GM12878 (cell line): ENCODE results near the gene NTRK1. TPM values are rescaled to one million over a fixed set of nuclear protein-coding genes. Genes with fewer than 3 reads are reported as not detected.

Experiments used
- ATAC-seq: fragments of 200-7000 bp; cut with Tn5 transposase; 3 replicates; pipeline ENCODE4 v1.9.1; 2020; ENCODE audit warnings: mild to moderate bottlenecking, moderate library complexity
- BruUV-seq: library from RNA; stranded (reverse); fragments of 400-500 nt; replicated peaks from 2 replicates; lab custom pipeline; 2021; lab: Mats Ljungman, UMichigan
- CTCF ChIA-PET: fragments of 300-600 bp; sonication (Branson Sonifier 250); formaldehyde crosslinking; extraction: SDS; loops from one replicate; lab custom pipeline; 2021; ENCODE audit warnings: inconsistent platforms; lab: Yijun Ruan, JAX
- POLR2A ChIA-PET: fragments of 350-600 bp; formaldehyde crosslinking; extraction: SDS; loops from one replicate; lab custom pipeline; 2021; ENCODE audit warnings: inconsistent platforms; lab: Charles Lee
- RAD21 ChIA-PET: fragments of 300-600 bp; sonication (Branson Sonifier 250); formaldehyde crosslinking; loops from one replicate; lab custom pipeline; 2023; ENCODE audit warnings: antibody characterized with exemption; ENCODE audit not compliant: unreplicated experiment; lab: Charles Lee
- SMC1A ChIA-PET: fragments of 300-600 bp; sonication (Branson Sonifier 250); formaldehyde crosslinking; loops from one replicate; lab custom pipeline; 2023; ENCODE audit not compliant: unreplicated experiment, uncharacterized antibody; lab: Charles Lee
- DNase-seq: peaks from one replicate; pipeline ENCODE4 v3.0.0-alpha.2; 2011; ENCODE audit warnings: low read depth, low spot score
- FAIRE-seq: peaks from 3 replicates; lab custom pipeline; 2011; peaks lifted over from hg19 to GRCh38; lab: Jason Lieb, UNC
- H2AFZ ChIP-seq: 2 replicates; pipeline ENCODE4 v1.6.0; 2011; ENCODE audit warnings: low read depth, low read length, control low read depth; ENCODE audit not compliant: control insufficient read depth
- H3K27ac ChIP-seq: 2 replicates; pipeline ENCODE4 v1.5.1; 2011; ENCODE audit warnings: control low read depth; ENCODE audit not compliant: control insufficient read depth, insufficient read depth
- H3K27me3 ChIP-seq, 2 experiments: replicated peaks in 1 of 2; 2 replicates each; pipeline versions ENCODE4 v1.6.0 to v1.6.1; 2011; ENCODE audit warnings: low read length in 1 of 2; ENCODE audit not compliant: control insufficient read depth in 2 of 2, insufficient read depth in 2 of 2
- H3K36me3 ChIP-seq, 2 experiments: 2 replicates each; pipeline ENCODE4 v1.5.1; 2011; ENCODE audit warnings: low read length in 1 of 2; ENCODE audit not compliant: control insufficient read depth in 2 of 2, insufficient read depth in 2 of 2
- H3K4me1 ChIP-seq: 2 replicates; pipeline ENCODE4 v1.6.1; 2011; ENCODE audit warnings: mild to moderate bottlenecking, low read length, moderate library complexity, mixed read lengths; ENCODE audit not compliant: control insufficient read depth, insufficient read depth
- H3K4me2 ChIP-seq: 2 replicates; pipeline ENCODE4 v1.6.0; 2011; ENCODE audit warnings: control low read depth; ENCODE audit not compliant: control insufficient read depth, insufficient read depth
- H3K4me3 ChIP-seq: fragments of 200-600 bp; sonication (generic); 2 replicates; pipeline ENCODE4 v1.5.1; 2016
- H3K79me2 ChIP-seq: 2 replicates; pipeline ENCODE4 v1.6.0; 2011; ENCODE audit warnings: low read length; ENCODE audit not compliant: control insufficient read depth, insufficient read depth
- H3K9ac ChIP-seq: 2 replicates; pipeline ENCODE4 v1.8.0; 2011; ENCODE audit warnings: low read length, control low read depth, mixed read lengths; ENCODE audit not compliant: control insufficient read depth, insufficient read depth
- H3K9me3 ChIP-seq: replicated peaks from 3 replicates; pipeline ENCODE4 v1.5.1; 2011; ENCODE audit warnings: mild to moderate bottlenecking, low read length; ENCODE audit not compliant: control insufficient read depth, insufficient read depth
- H4K20me1 ChIP-seq: 2 replicates; pipeline ENCODE4 v1.6.0; 2011; ENCODE audit not compliant: control insufficient read depth, insufficient read depth
- CBX5 ChIP-seq: sonication (generic); IDR thresholded peaks from 2 replicates; pipeline ENCODE4 v1.6.1; 2016; ENCODE audit warnings: low read depth, moderate library complexity, mild to moderate bottlenecking, inconsistent platforms
- CHD1 ChIP-seq: IDR thresholded peaks from 2 replicates; pipeline ENCODE4 v1.6.1; 2012; ENCODE audit warnings: low read depth, low read length, improper control_type of control experiment
- JUND ChIP-seq: IDR thresholded peaks from 2 replicates; pipeline ENCODE4 v1.6.1; 2012; ENCODE audit warnings: low read depth, mild to moderate bottlenecking, low read length, improper control_type of control experiment, moderate library complexity
- MEF2B ChIP-seq: fragments of 450-650 bp; IDR thresholded peaks from 2 replicates; pipeline ENCODE4 v1.6.1; 2018; ENCODE audit warnings: mild to moderate bottlenecking, moderate library complexity; ENCODE audit not compliant: partially characterized antibody, poor library complexity, severe bottlenecking
- NR2C2 ChIP-seq: IDR thresholded peaks from 2 replicates; pipeline ENCODE4 v1.6.1; 2011; ENCODE audit warnings: borderline replicate concordance, low read depth; ENCODE audit not compliant: control insufficient read depth, insufficient read length
- RAD21 ChIP-seq: IDR thresholded peaks from 2 replicates; pipeline ENCODE4 v1.6.1; 2011; ENCODE audit warnings: mild to moderate bottlenecking, low read depth, low read length, moderate library complexity; ENCODE audit not compliant: insufficient read depth
- REST ChIP-seq: IDR thresholded peaks from 2 replicates; pipeline ENCODE4 v1.6.1; 2012; ENCODE audit warnings: mild to moderate bottlenecking, low read depth, low read length
- SMAD5 ChIP-seq: IDR thresholded peaks from 2 replicates; pipeline ENCODE4 v1.6.1; 2016; ENCODE audit warnings: antibody characterized with exemption, low read depth
- SMARCA5 ChIP-seq: fragments of 450-650 bp; IDR thresholded peaks from 2 replicates; pipeline ENCODE4 v1.6.1; 2017; ENCODE audit warnings: mild to moderate bottlenecking
- SMC3 ChIP-seq: IDR thresholded peaks from 2 replicates; pipeline ENCODE4 v1.6.1; 2011; ENCODE audit warnings: low read length, improper control_type of control experiment, borderline replicate concordance
- SP1 ChIP-seq: IDR thresholded peaks from one replicate; pipeline ENCODE4 v1.6.1; 2011; ENCODE audit warnings: low read depth, low read length
- SPI1 ChIP-seq: IDR thresholded peaks from 2 replicates; pipeline ENCODE4 v1.6.1; 2011; ENCODE audit warnings: low read depth, mild to moderate bottlenecking, low read length, moderate library complexity, borderline replicate concordance; ENCODE audit not compliant: insufficient read depth
- ZBTB11 ChIP-seq: fragments of 450-650 bp; formaldehyde crosslinking; IDR thresholded peaks from 2 replicates; pipeline ENCODE4 v1.5.0; 2022; ENCODE audit warnings: mild to moderate bottlenecking, missing genetic modification characterization
- ZSCAN29 ChIP-seq: fragments of 450-650 bp; IDR thresholded peaks from 2 replicates; pipeline ENCODE4 v1.6.1; 2017; ENCODE audit warnings: mild to moderate bottlenecking, moderate library complexity
- WGBS: methylation state at CpG from one replicate; pipeline ENCODE4 v1.1.6; 2016; ENCODE audit warnings: low lambda C conversion rate; ENCODE audit not compliant: insufficient replicate concordance, insufficient coverage; ENCODE audit errors: missing lambda C conversion rate; 5-methylcytosine and 5-hydroxymethylcytosine counted together
- in situ Hi-C: fragments of 300-500 bp; cut with MboI; formaldehyde crosslinking; loops from 9 replicates; pipeline ENCODE4 v1.14.3; 2018; ENCODE audit warnings: mixed read lengths
- intact Hi-C: fragments of 100-400 bp; cut with micrococcal nuclease; formaldehyde crosslinking; loops from one replicate; pipeline ENCODE4 v1.14.2; 2022; ENCODE audit not compliant: unreplicated experiment
- polyA plus RNA-seq, 11 experiments: library from polyadenylated mRNA; depleted of rRNA in 4 of 11; unstranded in 6 of 11; stranded (reverse) in 5 of 11; fragments of >200 nt; fragmentation: Nextera tagmentation in 4 of 11; fragmentation: Illumina TruSeq in 1 of 11; extraction: Ambion mirVana in 4 of 11; extraction: Trizol in 1 of 11; gene quantifications; 1 replicate in 1 of 11; 2 replicates in 10 of 11; pipeline versions ENCODE4 v1.2.1 to v1.2.3, GENCODE V29; 2011 to 2016; ENCODE audit warnings: inconsistent platforms in 2 of 11, missing spikeins in 2 of 11, low read depth in 1 of 11
- total RNA-seq, 4 experiments: library from RNA; depleted of rRNA in 3 of 4; stranded (reverse); fragments of >200 nt in 3 of 4; fragmentation: Illumina TruSeq in 1 of 4; extraction: Trizol in 1 of 4; gene quantifications; 2 replicates each; pipeline versions ENCODE4 v1.2.1 to v1.2.3, GENCODE V29; 2013 to 2021

The NTRK1 gene
- total and polyA plus RNA-seq, 10 of the 15 experiments (the other 5 are each of a cell fraction or from before 2014, with no cell fraction given), result 0.10 to 0.56 (median 0.40) TPM; not detected in 7

GRCh38 chr1:156844102-156844501 lies 16.6 kb upstream of the NTRK1 start:
- ChIA-PET RAD21 (interaction anchor here (1.3 kb wide), 1 partner anchor 16 kb away, joined by 3 read pairs; no protein-coding TSS in a partner anchor), POLR2A (no interaction called here), CTCF (interaction anchor here (1.1 to 1.3 kb wide), 2 partner anchors 16 kb away, joined by 4 read pairs; no protein-coding TSS in a partner anchor), SMC1A (no interaction called here)
- TF ChIP-seq REST (no peak), CHD1 (no peak), SMAD5 (no peak), CBX5 (no peak), SP1 (no peak), ZBTB11 (CRISPR knock-in tag) (no peak), RAD21 (no peak), SMC3 (no peak), SPI1 (no peak), JUND (no peak), NR2C2 (no peak), SMARCA5 (no peak), MEF2B (no peak), ZSCAN29 (no peak)
- H3K79me2 ChIP-seq, result no peaks in the 10 kb centered on the region
- no peaks in the 10 kb centered on the region for H3K9me3 ChIP-seq
- H3K27ac ChIP-seq, result no peak overlapping the region
- H3K4me1 ChIP-seq, result no peaks in the 10 kb centered on the region
- no peak overlapping the region for H3K9ac ChIP-seq
- FAIRE-seq (no peak), DNase-seq (no peak), ATAC-seq (no peak)
- no peaks in the 10 kb centered on the region for H3K36me3 ChIP-seq
- 54% methylated on average over 6 of the region's 6 CpGs for WGBS
- H2AFZ ChIP-seq, result no peak overlapping the region
- no TSS peak for BruUV-seq
- intact Hi-C loops (no loop called here), in situ Hi-C loops (no loop called here)
- H3K27me3 ChIP-seq, result peaks cover 0 to 7% of the 10 kb centered on the region in 2 experiments
- H3K4me3 ChIP-seq, result no peak overlapping the region
- 0 out of 2 replicates have a peak, but pooled peaks cover 1% of the 10 kb centered on the region for H4K20me1 ChIP-seq
- H3K4me2 ChIP-seq, result no peak overlapping the region
